HEK293 (cell line): ENCODE results near the gene ADIRF.

Source experiments
- CTCF ChIA-PET: fragments of 350-600 bp; formaldehyde crosslinking; extraction: SDS; loops from one replicate; lab custom pipeline; 2021; ENCODE audit warnings: antibody characterized with exemption; lab: Yijun Ruan, JAX
- POLR2A ChIA-PET: fragments of 300-600 bp; formaldehyde crosslinking; extraction: SDS; loops from one replicate; lab custom pipeline; 2020; ENCODE audit warnings: antibody characterized with exemption, inconsistent platforms; lab: Yijun Ruan, JAX
- H3K27ac ChIP-seq: fragments of 200-500 bp; sonication (Bioruptor generic); 2 replicates; pipeline ENCODE4 v1.5.1; 2014; ENCODE audit warnings: low read depth, low read length, control low read depth, inconsistent platforms; ENCODE audit errors: extremely low read depth
- H3K36me3 ChIP-seq, 2 experiments: fragments of 200-500 bp in 1 of 2; sonication (Bioruptor generic) in 1 of 2; 1 replicate in 1 of 2; 2 replicates in 1 of 2; pipeline ENCODE4 v1.5.1; 2014 to 2017; ENCODE audit warnings: inconsistent platforms in 2 of 2, low read length in 2 of 2; ENCODE audit not compliant: control insufficient read depth in 2 of 2, insufficient read depth in 1 of 2
- H3K4me1 ChIP-seq: fragments of 200-500 bp; sonication (Bioruptor generic); 2 replicates; pipeline ENCODE4 v1.5.1; 2014; ENCODE audit warnings: mild to moderate bottlenecking, low read length, inconsistent platforms; ENCODE audit not compliant: control insufficient read depth, insufficient read depth
- H3K4me3 ChIP-seq: 2 replicates; pipeline ENCODE4 v1.5.1; 2011; ENCODE audit warnings: low read depth, mild to moderate bottlenecking, control low read depth, low read length, moderate library complexity
- H3K9me3 ChIP-seq: fragments of 200-500 bp; sonication (Bioruptor generic); 2 replicates; pipeline ENCODE4 v1.5.1; 2014; ENCODE audit warnings: low read depth, low read length, inconsistent platforms; ENCODE audit not compliant: control insufficient read depth, insufficient read depth
- BCL6B ChIP-seq: fragments of 450-650 bp; formaldehyde crosslinking; IDR thresholded peaks from 2 replicates; pipeline ENCODE4 v1.5.1; 2017; ENCODE audit warnings: missing biosample characterization, missing genetic modification characterization
- MZF1 ChIP-seq: fragments of 450-650 bp; formaldehyde crosslinking; IDR thresholded peaks from 2 replicates; pipeline ENCODE4 v1.5.1; 2017; ENCODE audit warnings: missing biosample characterization, missing genetic modification characterization, borderline replicate concordance
- PRDM1 ChIP-seq: fragments of 450-650 bp; formaldehyde crosslinking; IDR thresholded peaks from 2 replicates; pipeline ENCODE4; 2016; ENCODE audit warnings: missing biosample characterization, missing genetic modification characterization
- PRDM6 ChIP-seq: fragments of 450-650 bp; formaldehyde crosslinking; IDR thresholded peaks from 2 replicates; pipeline ENCODE4 v1.5.1; 2017; ENCODE audit warnings: missing biosample characterization, missing genetic modification characterization
- SCRT1 ChIP-seq: fragments of 450-650 bp; formaldehyde crosslinking; IDR thresholded peaks from 2 replicates; pipeline ENCODE4 v1.5.1; 2016; ENCODE audit warnings: missing biosample characterization, missing genetic modification characterization, borderline replicate concordance
- SCRT2 ChIP-seq: fragments of 450-650 bp; formaldehyde crosslinking; IDR thresholded peaks from 2 replicates; pipeline ENCODE4 v1.5.1; 2016; ENCODE audit warnings: missing biosample characterization, missing genetic modification characterization
- WT1 ChIP-seq: fragments of 450-650 bp; formaldehyde crosslinking; IDR thresholded peaks from 2 replicates; pipeline ENCODE4 v1.5.1; 2016; ENCODE audit warnings: missing biosample characterization, missing genetic modification characterization
- ZBTB49 ChIP-seq: fragments of 450-650 bp; formaldehyde crosslinking; IDR thresholded peaks from 2 replicates; pipeline ENCODE4 v1.5.1; 2016; ENCODE audit warnings: missing biosample characterization, missing genetic modification characterization, low read depth
- ZFP41 ChIP-seq: fragments of 450-650 bp; formaldehyde crosslinking; IDR thresholded peaks from 2 replicates; pipeline ENCODE4 v1.5.1; 2016; ENCODE audit warnings: missing biosample characterization, missing genetic modification characterization, borderline replicate concordance
- ZNF133 ChIP-seq: fragments of 450-650 bp; formaldehyde crosslinking; IDR thresholded peaks from 2 replicates; pipeline ENCODE4 v1.5.1; 2016; ENCODE audit warnings: missing biosample characterization, missing genetic modification characterization
- ZNF366 ChIP-seq: fragments of 450-650 bp; formaldehyde crosslinking; conservative IDR thresholded peaks from 2 replicates; pipeline ENCODE4 v1.5.1; 2016; ENCODE audit warnings: missing biosample characterization, missing genetic modification characterization
- ZNF488 ChIP-seq: fragments of 450-650 bp; formaldehyde crosslinking; IDR thresholded peaks from 2 replicates; pipeline ENCODE4 v1.5.1; 2016; ENCODE audit warnings: missing biosample characterization, missing genetic modification characterization
- ZNF560 ChIP-seq: fragments of 450-650 bp; formaldehyde crosslinking; IDR thresholded peaks from 2 replicates; pipeline ENCODE4 v1.5.1; 2017; ENCODE audit warnings: missing biosample characterization, missing genetic modification characterization, borderline replicate concordance
- ZNF707 ChIP-seq: fragments of 450-650 bp; formaldehyde crosslinking; IDR thresholded peaks from 2 replicates; pipeline ENCODE4 v1.5.1; 2016; ENCODE audit warnings: missing biosample characterization, missing genetic modification characterization
- ZSCAN30 ChIP-seq: fragments of 450-650 bp; IDR thresholded peaks from 2 replicates; pipeline ENCODE4 v1.5.1; 2018; ENCODE audit warnings: missing biosample characterization, mild to moderate bottlenecking, missing genetic modification characterization, moderate library complexity
- TF ChIP-seq, protein P1 (sequence below): fragments of 450-650 bp; formaldehyde crosslinking; IDR thresholded peaks from 2 replicates; pipeline ENCODE4 v1.5.1; 2016; ENCODE audit warnings: missing biosample characterization, missing genetic modification characterization

The ADIRF gene

GRCh38 chr10:86968271-86968993 lies at the start of gene ADIRF:
Gene ADIRF, plus strand, starts transcription at chr10:86968482. Its CDS starts 63 bp downstream, at chr10:86968545.
- H3K4me3 ChIP-seq, result no peak within 1 kb of the TSS
- no peak within 1 kb of the TSS for H3K27ac ChIP-seq
- peaks cover 2% of the 10 kb centered on the region; the same call in 1 of the 2 replicates for H3K4me1 ChIP-seq
- POLR2A ChIA-PET, result no interaction called here
- H3K9me3 ChIP-seq, result no peaks in the 10 kb centered on the region
- H3K36me3 ChIP-seq, result no peaks in the 10 kb centered on the region
- CTCF ChIA-PET, result interaction anchor here (0.9 to 2.2 kb wide), 2 partner anchors 9 to 127 kb away, joined by 4 to 14 read pairs; no protein-coding TSS in a partner anchor
- 0 out of 2 replicates have a peak, but pooled peaks have one; percentile 32 for TF ChIP-seq SCRT1 (tag by site-specific recombination)
- TF ChIP-seq WT1, result no peak
- peak; percentile 89 for TF ChIP-seq SCRT2

DNA sequence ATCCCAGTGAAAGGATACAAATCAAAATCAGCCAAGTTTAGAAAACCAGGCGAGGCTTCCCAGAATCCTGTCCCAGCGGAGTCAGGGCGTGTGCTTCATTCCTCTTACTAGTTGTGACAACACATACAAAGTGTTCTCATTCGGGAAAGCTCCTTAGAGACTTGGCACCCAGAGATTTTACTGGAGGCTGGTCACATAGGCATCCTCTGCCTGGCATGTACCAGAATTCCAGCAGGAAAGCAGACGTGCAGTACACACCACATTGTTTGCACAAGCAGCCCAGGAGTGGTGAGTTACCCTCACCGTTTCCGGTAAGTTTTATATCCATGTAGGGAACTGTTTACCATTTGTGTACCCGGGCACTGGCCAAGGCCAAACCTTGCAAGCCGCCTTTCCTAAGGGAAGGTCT lies 45.7 kb upstream of the ADIRF start:
- TF ChIP-seq ZNF488 (tag by site-specific recombination) (no peak), ZSCAN30 (tag by site-specific recombination) (no peak), PRDM1 (tag by site-specific recombination) (no peak)
- TF ChIP-seq, protein P1, sequence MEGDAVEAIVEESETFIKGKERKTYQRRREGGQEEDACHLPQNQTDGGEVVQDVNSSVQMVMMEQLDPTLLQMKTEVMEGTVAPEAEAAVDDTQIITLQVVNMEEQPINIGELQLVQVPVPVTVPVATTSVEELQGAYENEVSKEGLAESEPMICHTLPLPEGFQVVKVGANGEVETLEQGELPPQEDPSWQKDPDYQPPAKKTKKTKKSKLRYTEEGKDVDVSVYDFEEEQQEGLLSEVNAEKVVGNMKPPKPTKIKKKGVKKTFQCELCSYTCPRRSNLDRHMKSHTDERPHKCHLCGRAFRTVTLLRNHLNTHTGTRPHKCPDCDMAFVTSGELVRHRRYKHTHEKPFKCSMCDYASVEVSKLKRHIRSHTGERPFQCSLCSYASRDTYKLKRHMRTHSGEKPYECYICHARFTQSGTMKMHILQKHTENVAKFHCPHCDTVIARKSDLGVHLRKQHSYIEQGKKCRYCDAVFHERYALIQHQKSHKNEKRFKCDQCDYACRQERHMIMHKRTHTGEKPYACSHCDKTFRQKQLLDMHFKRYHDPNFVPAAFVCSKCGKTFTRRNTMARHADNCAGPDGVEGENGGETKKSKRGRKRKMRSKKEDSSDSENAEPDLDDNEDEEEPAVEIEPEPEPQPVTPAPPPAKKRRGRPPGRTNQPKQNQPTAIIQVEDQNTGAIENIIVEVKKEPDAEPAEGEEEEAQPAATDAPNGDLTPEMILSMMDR (tag by site-specific recombination), result no peak
- Histone ChIP-seq H3K4me1 (no peaks in the 10 kb centered on the region; the same call in 1 of the 2 replicates), H3K9me3 (no peaks in the 10 kb centered on the region), H3K36me3 (peaks cover 32 to 54% of the 10 kb centered on the region in 2 experiments), H3K4me3 (no peak overlapping the region), H3K27ac (no peak overlapping the region)
- POLR2A ChIA-PET, result no interaction called here
- CTCF ChIA-PET, result interaction anchor here (1.9 kb wide), 1 partner anchor 229 kb away, joined by 4 read pairs; no protein-coding TSS in a partner anchor

- CTCF ChIA-PET, result no interaction called here
Observed at GRCh38 chr10:86929468-86930380, 38.6 kb upstream of the ADIRF start.

More at GRCh38 chr10:86929468-86930380, 38.6 kb upstream of the ADIRF start:
- H3K36me3 ChIP-seq, result peaks cover 18 to 29% of the 10 kb centered on the region in 2 experiments
- TF ChIP-seq ZNF560 (no peak), BCL6B (tag by site-specific recombination) (no peak), ZBTB49 (tag by site-specific recombination) (no peak), ZNF488 (tag by site-specific recombination) (no peak), ZFP41 (tag by site-specific recombination) (no peak), ZNF133 (no peak), PRDM6 (tag by site-specific recombination) (no peak), MZF1 (tag by site-specific recombination) (no peak), ZNF366 (tag by site-specific recombination) (no peak), ZNF707 (tag by site-specific recombination) (no peak)
- TF ChIP-seq, all 188 proteins: peak for 0
- Histone ChIP-seq H3K4me3 (no peak overlapping the region), H3K27ac (no peak overlapping the region), H3K9me3 (no peaks in the 10 kb centered on the region), H3K4me1 (no peaks in the 10 kb centered on the region)
- POLR2A ChIA-PET, result no interaction called here
